CD1c-positive myeloid dendritic cell (primary cell): Measurements from ENCODE around the gene WDR5.
"Not testable (repeated sequence)": the region's sequence is repeated elsewhere in the genome, so short reads cannot be mapped to it uniquely, and the experiment has no call there.

ENCODE experiments used
- DNase-seq: peaks from one replicate; pipeline ENCODE4 v3.0.0-alpha.2; 2016; ENCODE audit errors: extremely low spot score

WDR5 gene

GRCh38 chr9:134135343-134136117 is at the start of gene WDR5:
Gene WDR5, plus strand, starts transcription at chr9:134136082. Its CDS starts 3,796 bp downstream, at chr9:134139878.
- DNase-seq, result peak; percentile 95

DNA sequence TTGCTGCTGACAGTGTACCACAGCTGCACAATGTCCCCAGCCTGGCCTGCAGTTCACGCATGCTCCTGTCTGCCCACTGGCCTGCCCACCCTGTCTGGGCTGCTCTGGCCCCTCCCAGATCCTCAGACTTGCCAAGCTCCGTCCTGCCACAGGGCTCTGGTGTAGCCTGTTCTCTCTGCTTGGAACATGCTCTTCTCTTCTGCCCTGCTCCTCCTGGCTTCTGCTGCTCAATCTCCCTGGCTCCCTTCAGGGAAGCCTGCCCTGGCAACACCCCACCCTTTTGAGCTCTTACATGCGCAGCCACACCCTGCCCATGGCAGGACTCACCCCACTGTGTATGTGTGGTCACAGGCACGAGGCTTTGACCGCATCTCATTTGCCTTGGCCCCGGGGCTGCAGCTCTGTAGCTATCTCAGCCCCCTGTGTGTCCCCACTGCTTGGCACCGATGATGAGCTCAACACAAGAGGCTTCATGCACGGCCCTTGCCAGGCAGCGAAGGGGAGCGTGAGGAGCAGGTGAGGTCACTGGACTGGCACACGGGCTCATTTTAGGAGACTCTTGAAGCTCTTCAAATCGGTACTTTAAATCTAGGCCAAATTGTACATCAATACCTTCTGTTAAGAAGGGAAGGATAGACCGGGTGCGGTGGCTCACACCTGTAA is 47.7 kb upstream of the WDR5 start:
- no peak for DNase-seq

DNA sequence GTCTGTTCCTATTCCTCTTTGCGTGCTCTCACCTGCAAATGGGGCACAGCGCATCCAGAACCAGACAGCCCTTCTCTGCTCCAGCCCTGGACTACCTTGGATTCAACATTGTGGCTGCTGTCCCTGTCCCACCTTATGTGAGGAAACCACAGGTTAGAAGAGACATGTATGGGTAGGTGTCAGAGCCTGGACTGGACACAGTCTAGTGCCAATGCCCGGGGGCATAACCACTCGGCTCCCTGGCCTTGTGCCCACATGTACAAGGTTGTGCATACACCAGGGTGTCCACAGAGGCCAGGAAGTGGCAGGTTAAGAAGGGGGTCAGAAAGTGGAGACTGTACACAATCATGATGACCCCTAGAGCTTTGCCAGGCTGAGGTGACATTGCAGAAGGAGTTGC is 45.9 kb upstream of the WDR5 start:
- DNase-seq, result no peak

- peak; percentile 69 for DNase-seq
Measured at GRCh38 chr9:134099123-134099761, 36.6 kb upstream of the WDR5 start.

DNA sequence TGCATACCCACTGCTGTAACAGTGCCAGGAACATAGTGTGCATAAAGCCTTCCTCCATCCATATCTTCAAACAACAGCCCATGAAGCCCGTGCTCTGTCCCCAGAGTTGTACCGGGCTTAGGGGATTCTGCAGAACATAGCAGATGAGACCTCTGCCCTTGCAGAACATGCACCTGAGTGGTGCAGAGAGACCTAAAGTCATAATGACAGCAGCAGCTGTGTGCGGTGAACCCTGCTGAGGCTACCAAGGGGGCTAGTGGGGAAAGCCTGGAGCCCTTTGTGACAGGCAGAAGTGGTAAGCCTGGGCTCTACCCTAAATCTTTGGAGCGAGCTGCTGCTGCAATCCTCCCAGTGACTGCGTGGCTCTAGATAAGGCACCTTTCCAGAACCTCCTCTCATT is 35.8 kb upstream of the WDR5 start:
- no peak for DNase-seq

- DNase-seq, result not testable (repeated sequence)
Measured at GRCh38 chr9:134101133-134101532, 34.7 kb upstream of the WDR5 start.

- DNase-seq, result no peak
Measured at GRCh38 chr9:134101623-134102149, 34.2 kb upstream of the WDR5 start.

DNA sequence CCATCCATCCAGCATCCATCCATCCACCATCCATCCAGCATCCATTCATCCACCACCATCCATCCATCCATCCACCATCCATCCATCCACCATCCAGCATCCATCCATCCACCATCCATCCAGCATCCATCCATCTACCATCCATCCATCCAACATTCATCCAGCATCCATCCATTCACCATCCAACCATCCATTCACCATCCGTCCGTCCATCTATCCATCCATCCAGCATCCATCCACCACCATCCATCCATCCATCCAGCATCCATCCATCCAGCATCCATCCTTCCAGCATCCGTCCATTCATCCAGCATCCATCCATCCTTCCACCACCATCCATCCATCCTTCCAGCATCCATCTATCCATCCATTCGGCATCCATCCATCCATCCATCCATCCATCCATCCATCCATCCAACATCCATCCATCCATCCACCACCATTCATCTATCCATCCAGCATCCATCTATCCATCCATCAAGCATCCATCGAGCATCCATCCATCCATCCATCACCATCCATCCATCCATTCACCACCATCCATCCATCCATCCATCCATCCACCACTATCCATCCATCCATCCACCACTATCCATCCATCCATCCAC is 32.4 kb upstream of the WDR5 start:
- DNase-seq, result no peak

GRCh38 chr9:134111064-134111463 is 24.8 kb upstream of the WDR5 start:
- no peak for DNase-seq

DNA sequence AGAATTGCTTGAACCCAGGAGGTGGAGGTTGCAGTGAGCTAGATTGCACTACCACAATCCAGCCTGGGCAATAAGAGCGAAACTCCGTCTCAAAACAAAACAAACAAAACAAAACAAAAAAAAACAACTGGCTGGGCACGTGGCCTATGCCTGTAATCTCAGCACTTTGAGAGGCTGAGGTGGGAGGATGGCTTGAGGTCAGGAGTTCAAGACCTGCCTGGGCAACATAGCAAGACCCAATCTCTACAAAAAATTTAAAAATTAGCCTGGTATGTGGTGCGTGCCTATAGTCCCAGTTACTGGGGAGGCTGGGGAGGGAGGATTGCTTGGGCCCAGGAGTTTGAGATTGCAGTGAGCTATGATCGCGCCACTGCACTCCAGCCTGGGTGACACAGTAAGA is 23.3 kb upstream of the WDR5 start:
- no peak for DNase-seq

GRCh38 chr9:134118972-134119371 is 16.9 kb upstream of the WDR5 start:
- not testable (repeated sequence) for DNase-seq

GRCh38 chr9:134123764-134124128 is 12.1 kb upstream of the WDR5 start:
- peak; percentile 27 for DNase-seq

DNA sequence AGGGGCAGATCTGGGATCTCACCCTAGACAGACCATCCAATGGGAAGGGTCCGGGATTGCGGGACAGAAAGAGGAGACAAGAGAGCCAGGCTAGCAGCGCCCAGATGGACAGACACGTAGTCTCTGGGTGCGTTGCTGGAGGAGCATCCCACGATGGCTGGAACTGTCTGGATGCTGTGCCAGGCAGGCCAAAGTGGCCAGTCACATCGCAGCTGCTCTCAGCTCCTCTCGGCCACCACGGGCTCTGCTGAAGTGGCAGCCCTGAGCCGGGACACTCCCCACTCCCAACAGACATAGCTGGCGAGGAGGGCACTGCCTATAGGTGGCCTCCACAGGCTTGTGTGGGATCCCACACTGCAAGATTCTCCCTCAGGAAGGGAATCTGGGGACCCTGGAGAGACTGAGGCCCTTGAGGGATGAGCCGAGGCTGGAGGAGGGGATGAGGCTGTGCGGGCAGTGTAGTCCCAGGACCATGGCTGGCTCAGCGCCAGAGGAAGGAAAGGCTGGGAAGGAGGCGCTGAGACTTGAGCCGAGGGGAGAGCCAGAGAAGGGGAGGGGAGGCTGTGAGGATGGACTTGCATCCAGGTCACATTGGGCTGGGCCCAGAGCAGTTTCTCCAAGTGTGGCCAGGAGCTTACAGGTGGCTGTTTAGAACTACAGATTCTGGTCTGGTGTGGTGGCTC is 10.3 kb upstream of the WDR5 start:
- DNase-seq, result no peak

GRCh38 chr9:134126373-134126772 is 9.5 kb upstream of the WDR5 start:
- no peak for DNase-seq

- DNase-seq, result no peak
Measured at GRCh38 chr9:134127065-134127580, 8.8 kb upstream of the WDR5 start.

GRCh38 chr9:134127616-134128015 is 8.3 kb upstream of the WDR5 start:
- no peak for DNase-seq

- no peak for DNase-seq
Measured at GRCh38 chr9:134128727-134129679, 6.9 kb upstream of the WDR5 start.

GRCh38 chr9:134130503-134131375 is 5.1 kb upstream of the WDR5 start:
- DNase-seq, result no peak

DNA sequence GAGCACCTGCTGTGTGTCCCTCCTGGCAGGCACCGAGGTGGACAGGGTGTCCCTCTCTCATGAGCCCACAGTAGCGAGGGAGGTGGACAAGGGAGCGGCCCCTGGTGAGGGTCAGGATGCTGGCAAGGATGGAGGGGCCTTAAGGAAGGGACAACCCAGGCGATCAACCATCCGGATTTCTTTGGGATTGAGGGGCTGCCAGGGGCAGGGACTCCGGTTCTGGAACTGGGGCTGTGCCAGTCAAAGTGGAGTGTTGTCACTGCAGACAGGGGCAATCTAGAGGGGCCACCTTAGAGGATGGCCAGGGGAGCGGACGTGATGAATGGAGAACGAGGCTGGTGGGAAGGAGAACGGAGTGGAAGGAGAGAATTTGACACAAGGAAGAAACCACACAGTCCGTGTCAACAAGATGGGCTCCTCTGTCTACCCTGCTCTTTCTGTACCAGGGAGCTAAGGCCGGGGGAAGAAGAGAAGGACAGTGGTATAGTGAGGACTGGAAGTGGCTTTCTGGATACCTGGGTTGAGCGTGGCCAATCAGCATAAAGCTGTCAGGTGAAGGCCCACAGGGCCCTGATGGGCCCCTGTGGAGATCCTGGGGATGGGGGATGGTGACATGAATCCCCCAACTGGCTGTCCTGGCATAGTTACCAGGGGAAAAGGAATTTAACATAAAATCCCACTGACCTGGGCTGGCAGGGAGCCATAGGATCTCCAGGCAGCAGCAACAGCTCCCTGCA is 4.2 kb upstream of the WDR5 start:
- DNase-seq, result no peak
